Muscle layer of duodenum (tissue), 2 donors: ENCODE data around the gene TDRD9.

Experiments used
- H3K27ac ChIP-seq: one replicate; pipeline ENCODE4 v1.7.0; 2013; ENCODE audit warnings: mild to moderate bottlenecking, low read length
- H3K27me3 ChIP-seq: one replicate; pipeline ENCODE4 v1.7.0; 2013; ENCODE audit warnings: low read depth, mild to moderate bottlenecking, control low read depth, low read length
- H3K36me3 ChIP-seq, 2 donors: one replicate each; pipeline ENCODE4 v1.7.0; 2013; ENCODE audit warnings: low read length in 2 of 2, control low read depth in 1 of 2, mild to moderate bottlenecking in 1 of 2; ENCODE audit not compliant: insufficient read depth in 2 of 2, control insufficient read depth in 1 of 2
- H3K4me1 ChIP-seq, 2 donors: one replicate each; pipeline ENCODE4 v1.7.0; 2013; ENCODE audit warnings: low read length in 2 of 2, mild to moderate bottlenecking in 2 of 2, control low read depth in 1 of 2, moderate library complexity in 1 of 2; ENCODE audit not compliant: insufficient read depth in 2 of 2, control insufficient read depth in 1 of 2
- H3K4me3 ChIP-seq, 2 donors: one replicate each; pipeline ENCODE4 v1.7.0; 2013; ENCODE audit warnings: low read length in 2 of 2, low read depth in 1 of 2, mild to moderate bottlenecking in 1 of 2
- H3K9me3 ChIP-seq, 2 donors: one replicate each; pipeline ENCODE4 v1.7.0; 2013; ENCODE audit warnings: low read length in 2 of 2, control low read depth in 1 of 2, mild to moderate bottlenecking in 1 of 2; ENCODE audit not compliant: control insufficient read depth in 1 of 2
- donor health status: healthy.

The TDRD9 gene

GRCh38 chr14:103928011-103928890 is at the start of gene TDRD9:
Gene TDRD9, plus strand, starts transcription at chr14:103928456. Its CDS starts 54 bp downstream, at chr14:103928510.
- Histone ChIP-seq H3K36me3 (no peaks in the 10 kb centered on the region), H3K4me3 (no peak within 1 kb of the TSS), H3K4me1 (no peaks in the 10 kb centered on the region), H3K27me3 (no peaks in the 10 kb centered on the region), H3K9me3 (no peaks in the 10 kb centered on the region), H3K27ac (no peak within 1 kb of the TSS)

DNA sequence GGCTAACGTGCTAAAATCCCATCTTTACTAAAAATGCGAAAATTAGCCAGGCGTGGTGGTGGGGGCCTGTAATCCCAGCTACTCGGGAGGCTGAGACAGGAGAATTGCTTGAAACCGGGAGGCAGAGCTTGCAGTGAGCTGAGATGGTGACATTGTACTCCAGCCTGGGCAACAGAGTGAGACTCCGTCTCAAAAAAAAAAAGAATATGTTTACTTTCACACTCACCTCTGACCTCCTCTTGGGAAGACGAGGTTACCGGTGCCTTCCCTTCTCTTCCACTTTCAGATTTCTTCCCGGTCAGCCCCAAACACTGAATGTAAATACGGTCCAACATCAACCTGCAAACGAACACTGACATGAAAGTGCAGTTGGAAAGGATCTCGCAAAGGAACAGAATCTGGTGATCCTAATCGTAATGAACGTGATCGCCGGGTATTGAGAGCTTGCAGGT is 49.1 kb upstream of the TDRD9 start:
- no peaks in the 10 kb centered on the region for H3K36me3 ChIP-seq
- peaks cover 26 to 38% of the 10 kb centered on the region in 2 donors for H3K4me1 ChIP-seq
- no peaks in the 10 kb centered on the region for H3K27me3 ChIP-seq
- H3K27ac ChIP-seq = peak overlapping the region; percentile 71
- peak overlapping the region in 1 of 2 donors; percentile 52 for H3K4me3 ChIP-seq
- H3K9me3 ChIP-seq = no peaks in the 10 kb centered on the region

DNA sequence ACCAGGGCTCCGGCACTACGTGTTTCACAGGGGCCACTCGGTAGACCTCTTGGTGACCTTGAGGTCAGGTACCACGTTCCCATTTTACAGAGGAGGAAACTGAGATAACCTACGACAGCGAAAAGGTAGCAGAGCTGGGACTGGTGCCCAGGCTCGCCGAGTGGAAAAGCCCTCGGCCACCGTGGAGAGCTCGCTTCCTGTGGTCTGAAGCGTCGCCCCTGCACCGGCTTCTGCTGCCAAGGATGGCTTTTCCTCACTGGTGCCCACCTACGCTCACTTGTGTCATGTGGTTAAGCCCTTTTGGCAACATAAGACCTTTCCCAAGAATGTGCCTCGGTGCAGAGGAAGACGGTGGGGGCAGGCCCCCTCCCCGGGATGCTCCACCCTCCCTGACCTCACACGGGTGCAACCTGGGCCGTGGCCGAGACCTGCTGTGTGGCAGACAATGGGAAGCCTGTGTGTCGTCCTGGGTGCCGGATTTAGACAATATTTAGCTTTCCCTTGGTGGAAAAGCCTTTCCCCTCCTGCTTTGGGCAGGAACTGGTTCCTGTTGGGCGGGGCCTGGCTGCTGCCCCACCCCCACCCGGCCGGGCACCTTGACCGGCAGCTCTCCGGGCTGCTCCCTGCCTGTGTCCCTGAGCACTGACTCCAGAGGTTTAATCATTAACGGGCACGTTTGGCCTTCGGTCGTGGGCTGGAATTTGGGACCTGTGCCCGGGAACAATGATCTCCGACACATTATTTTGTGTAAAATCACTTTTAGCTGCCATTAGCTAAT is 48.5 kb upstream of the TDRD9 start:
- Histone ChIP-seq H3K36me3 (no peaks in the 10 kb centered on the region), H3K27me3 (no peaks in the 10 kb centered on the region), H3K27ac (peak overlapping the region; percentile 71), H3K9me3 (no peaks in the 10 kb centered on the region), H3K4me1 (peaks cover 26 to 38% of the 10 kb centered on the region in 2 donors), H3K4me3 (peak overlapping the region; percentile 52 to 55)

DNA sequence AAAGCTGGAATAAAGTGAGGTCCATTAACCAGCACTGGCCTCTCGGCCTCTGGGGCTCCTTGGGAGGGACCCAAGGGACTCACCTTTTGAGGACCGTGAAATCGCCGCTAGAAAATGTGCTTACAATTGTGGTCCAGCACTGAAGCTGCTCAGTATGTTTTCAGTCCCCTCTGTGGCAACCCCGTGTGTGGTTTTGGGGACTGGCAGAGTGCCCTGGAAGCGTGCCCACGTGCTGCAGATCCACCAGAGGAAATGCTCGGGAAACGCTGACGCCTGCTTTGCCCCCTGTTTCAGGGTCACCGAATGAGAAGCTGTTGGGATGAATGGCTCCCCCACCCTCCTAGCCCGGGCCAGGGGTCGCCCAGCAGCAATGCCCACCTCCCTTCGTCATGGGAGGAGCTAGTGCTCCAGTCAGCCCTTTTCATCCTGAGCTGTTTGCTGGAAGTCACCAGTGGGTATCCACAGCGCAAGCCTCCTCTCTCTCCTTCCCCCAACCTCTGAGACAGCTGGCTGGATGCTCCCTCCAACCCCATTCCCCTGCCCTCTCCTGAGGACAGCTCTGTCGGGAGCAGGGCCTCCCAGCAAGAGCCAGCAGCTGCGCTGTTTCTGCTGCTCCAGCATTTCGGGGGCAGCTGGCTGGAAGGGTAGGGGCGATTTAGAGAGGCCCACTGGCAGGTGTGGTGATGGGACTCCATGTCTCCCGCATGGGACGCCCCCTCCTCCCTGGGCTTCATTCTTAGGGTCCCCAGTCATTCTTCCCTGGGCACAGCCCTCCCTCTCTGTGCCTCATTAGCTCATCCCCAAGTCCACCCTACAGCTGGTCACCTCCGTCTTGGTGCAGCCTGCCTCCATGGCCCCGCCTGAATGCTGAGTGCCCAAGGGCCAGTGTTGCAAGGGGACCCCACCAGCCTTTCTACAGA is 47.6 kb upstream of the TDRD9 start:
- H3K36me3 ChIP-seq = no peaks in the 10 kb centered on the region
- peak overlapping the region; percentile 52 to 55 for H3K4me3 ChIP-seq
- peaks cover 26 to 38% of the 10 kb centered on the region in 2 donors for H3K4me1 ChIP-seq
- H3K27me3 ChIP-seq = no peaks in the 10 kb centered on the region
- no peaks in the 10 kb centered on the region for H3K9me3 ChIP-seq
- H3K27ac ChIP-seq = peak overlapping the region; percentile 51

DNA sequence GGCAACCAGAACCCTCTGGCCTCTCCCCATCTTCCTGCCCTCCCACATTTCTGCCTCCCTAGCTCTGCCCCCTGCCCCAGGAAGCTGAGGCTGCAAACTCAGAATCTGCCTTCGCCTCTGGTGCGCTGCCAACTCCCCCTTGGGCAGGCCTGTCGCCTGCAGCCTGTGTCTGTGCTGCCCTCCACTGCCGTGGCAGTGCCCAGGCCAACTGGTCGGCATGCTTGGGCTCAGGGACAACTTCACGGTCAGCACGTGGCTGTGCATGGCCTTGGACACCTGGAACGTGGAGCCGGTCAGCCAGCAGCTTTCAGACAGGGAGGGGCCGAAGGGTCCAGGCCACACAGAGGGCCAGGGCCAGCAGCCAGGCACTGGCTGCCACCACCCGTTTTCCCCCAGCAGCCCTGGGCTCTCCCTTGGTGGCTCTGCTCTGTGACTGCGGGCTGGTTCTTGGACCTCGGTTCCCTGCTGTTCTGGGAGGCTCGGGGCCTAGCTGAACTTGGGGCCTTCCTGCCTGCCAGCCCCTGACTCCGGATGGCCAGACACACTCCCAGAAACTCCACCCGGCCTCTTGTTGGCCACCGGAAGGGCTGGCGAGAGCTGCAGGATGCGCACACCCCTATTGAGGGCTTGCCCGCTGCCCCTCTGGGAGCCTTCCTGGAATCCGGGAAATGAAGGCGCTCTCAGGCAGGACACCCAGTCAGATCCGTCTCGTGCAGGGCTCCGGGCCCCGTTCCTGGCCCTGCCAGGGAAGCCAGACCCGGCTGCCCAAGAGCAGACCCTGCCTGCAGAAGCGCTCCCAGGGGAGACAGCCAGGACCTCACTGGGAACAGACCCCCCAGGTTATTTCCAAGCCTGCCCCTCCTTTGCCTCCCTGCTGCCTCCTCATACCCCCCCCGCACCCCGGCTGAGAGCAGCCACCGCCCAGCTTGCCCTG is 46.7 kb upstream of the TDRD9 start:
- Histone ChIP-seq H3K36me3 (no peaks in the 10 kb centered on the region), H3K9me3 (no peaks in the 10 kb centered on the region), H3K4me3 (no peak overlapping the region), H3K4me1 (peaks cover 26 to 38% of the 10 kb centered on the region in 2 donors), H3K27me3 (no peaks in the 10 kb centered on the region), H3K27ac (peak overlapping the region; percentile 51)

DNA sequence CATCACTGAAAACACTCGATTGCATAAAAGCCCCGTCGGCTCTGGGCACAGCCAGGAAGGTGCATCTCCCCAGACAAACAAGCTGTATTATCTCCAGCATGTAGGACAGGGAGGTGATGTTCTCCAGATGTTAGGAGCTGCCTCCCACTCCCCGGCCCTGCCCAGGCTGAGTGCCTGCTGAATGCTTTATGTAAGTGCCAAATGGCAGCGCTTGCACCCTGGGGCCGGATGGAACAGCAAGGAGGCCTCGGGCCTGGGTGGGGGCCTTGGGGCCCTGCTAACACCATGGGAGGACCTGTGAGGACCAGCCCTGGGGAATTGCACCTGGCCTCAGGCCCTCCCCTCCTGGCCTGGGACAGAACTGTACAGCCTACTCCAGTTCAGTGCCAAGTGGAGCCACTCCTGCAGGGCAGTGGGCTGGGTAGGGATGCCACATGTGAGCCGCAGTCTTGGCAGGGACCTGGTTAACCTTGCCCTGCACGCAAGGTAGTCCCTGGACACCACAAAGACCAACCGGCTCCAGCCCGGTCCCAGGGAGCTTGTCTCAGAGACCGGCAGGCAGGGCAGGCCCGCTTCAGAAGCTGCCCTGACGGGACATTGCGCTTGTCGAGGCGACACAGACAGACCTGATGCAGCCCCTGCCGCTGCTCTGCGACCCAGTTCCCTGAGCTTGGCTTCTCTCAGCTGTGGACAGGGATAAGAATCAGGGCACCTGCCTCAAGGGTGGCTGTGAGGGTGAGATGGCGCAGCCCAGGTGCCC is 45.6 kb upstream of the TDRD9 start:
- no peak overlapping the region for H3K4me3 ChIP-seq
- H3K9me3 ChIP-seq = no peaks in the 10 kb centered on the region
- H3K36me3 ChIP-seq = no peaks in the 10 kb centered on the region
- H3K27ac ChIP-seq = no peak overlapping the region
- H3K27me3 ChIP-seq = no peaks in the 10 kb centered on the region
- H3K4me1 ChIP-seq = peaks cover 26 to 38% of the 10 kb centered on the region in 2 donors

DNA sequence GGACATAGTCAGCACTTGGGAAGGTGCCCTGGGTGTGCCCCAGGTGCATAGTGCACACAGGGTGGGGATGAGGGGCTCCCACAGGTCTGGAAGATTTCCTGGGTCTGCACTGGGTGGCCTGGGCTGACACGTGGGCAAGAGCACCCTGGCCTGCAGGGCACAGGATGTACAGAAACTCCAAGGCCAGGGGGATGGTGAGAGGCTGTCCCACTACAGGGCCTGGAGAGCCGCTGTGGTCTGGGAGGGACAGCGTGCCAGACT is 45.1 kb upstream of the TDRD9 start:
- Histone ChIP-seq H3K4me1 (peaks cover 26 to 38% of the 10 kb centered on the region in 2 donors), H3K27me3 (no peaks in the 10 kb centered on the region), H3K27ac (no peak overlapping the region), H3K36me3 (no peaks in the 10 kb centered on the region), H3K9me3 (no peaks in the 10 kb centered on the region), H3K4me3 (no peak overlapping the region)

DNA sequence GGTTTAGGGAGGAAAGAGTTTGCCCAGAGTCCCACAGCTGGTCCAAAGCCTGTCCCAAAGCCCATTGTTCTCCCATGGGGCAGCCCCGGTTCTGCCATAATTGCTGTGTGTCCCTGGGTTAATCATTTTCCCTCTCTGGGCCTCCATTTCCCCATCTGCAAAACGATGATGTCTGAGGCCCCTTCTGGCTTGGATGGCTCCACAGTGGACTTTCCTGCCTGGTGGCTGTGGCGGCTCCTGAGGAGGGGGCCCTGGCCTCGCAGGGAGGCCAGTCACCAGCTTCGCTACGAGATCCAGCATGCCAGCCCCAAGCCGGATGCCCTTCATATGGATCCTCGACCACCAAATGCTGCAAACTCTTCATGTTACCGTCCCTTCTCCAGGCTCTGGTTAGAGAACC is 43.4 kb upstream of the TDRD9 start:
- no peaks in the 10 kb centered on the region for H3K27me3 ChIP-seq
- no peaks in the 10 kb centered on the region for H3K36me3 ChIP-seq
- H3K4me1 ChIP-seq = peaks cover 21 to 34% of the 10 kb centered on the region in 2 donors
- H3K27ac ChIP-seq = no peak overlapping the region
- no peaks in the 10 kb centered on the region for H3K9me3 ChIP-seq
- no peak overlapping the region for H3K4me3 ChIP-seq

- Histone ChIP-seq H3K9me3 (no peaks in the 10 kb centered on the region), H3K4me3 (no peak overlapping the region), H3K4me1 (peaks cover 17 to 27% of the 10 kb centered on the region in 2 donors), H3K27me3 (no peaks in the 10 kb centered on the region), H3K36me3 (no peaks in the 10 kb centered on the region), H3K27ac (no peak overlapping the region)
Measured at GRCh38 chr14:103885509-103885932, 42.7 kb upstream of the TDRD9 start.
